OCI-LY1 (cell line): ENCODE results near the gene TBCD.

Experiments
- H2AFZ ChIP-seq: fragments of 200-600 bp; sonication (generic), shearing (Covaris generic); 2 replicates; pipeline ENCODE4 v1.6.0; 2014; ENCODE audit warnings: antibody characterized with exemption, mild to moderate bottlenecking, low read length
- H3F3A ChIP-seq: fragments of 200-600 bp; sonication (generic), shearing (Covaris generic); 2 replicates; pipeline ENCODE4 v1.6.0; 2014; ENCODE audit warnings: mild to moderate bottlenecking, antibody characterized with exemption, low read length, moderate library complexity; ENCODE audit not compliant: insufficient read depth
- H3K27ac ChIP-seq: fragments of 200-600 bp; sonication (generic); 2 replicates; pipeline ENCODE4 v1.5.1; 2014; ENCODE audit warnings: low read length, mixed run types, mild to moderate bottlenecking, low read depth; ENCODE audit not compliant: poor library complexity, severe bottlenecking
- H3K27me3 ChIP-seq: fragments of 200-600 bp; sonication (generic); 2 replicates; pipeline ENCODE4 v1.6.0; 2014; ENCODE audit warnings: antibody characterized with exemption, mild to moderate bottlenecking, low read length, moderate library complexity; ENCODE audit not compliant: insufficient read depth
- H3K36me3 ChIP-seq: fragments of 200-600 bp; sonication (generic); 2 replicates; pipeline ENCODE4 v1.6.1; 2014; ENCODE audit warnings: mild to moderate bottlenecking, antibody characterized with exemption, low read length, moderate library complexity, mixed read lengths; ENCODE audit not compliant: insufficient read depth
- H3K4me1 ChIP-seq: fragments of 200-600 bp; sonication (generic); 2 replicates; pipeline ENCODE4 v1.5.1; 2014; ENCODE audit warnings: mild to moderate bottlenecking, low read length, moderate library complexity; ENCODE audit not compliant: insufficient read depth, severe bottlenecking
- H3K4me2 ChIP-seq: fragments of 200-600 bp; sonication (generic), shearing (Covaris generic); 2 replicates; pipeline ENCODE4 v1.6.1; 2014; ENCODE audit warnings: low read length
- H3K4me3 ChIP-seq: fragments of 200-600 bp; sonication (generic); 2 replicates; pipeline ENCODE4 v1.5.1; 2014; ENCODE audit warnings: low read length, low read depth, mild to moderate bottlenecking, mixed read lengths; ENCODE audit not compliant: poor library complexity, severe bottlenecking
- H3K79me2 ChIP-seq: fragments of 200-600 bp; shearing (Covaris generic); 2 replicates; pipeline ENCODE4 v1.6.1; 2016; ENCODE audit warnings: mixed run types, low read length, mixed read lengths; ENCODE audit not compliant: insufficient read depth
- H3K9ac ChIP-seq: fragments of 200-600 bp; sonication (generic), shearing (Covaris generic); 2 replicates; pipeline ENCODE4 v1.6.1; 2014; ENCODE audit warnings: mild to moderate bottlenecking, low read length, mixed read lengths
- H3K9me2 ChIP-seq: fragments of 200-600 bp; sonication (generic), shearing (Covaris generic); 2 replicates; pipeline ENCODE4 v1.6.1; 2014; ENCODE audit warnings: low read depth, mild to moderate bottlenecking, low read length, mixed read lengths
- H3K9me3 ChIP-seq: fragments of 200-600 bp; shearing (Covaris generic); 2 replicates; pipeline ENCODE4 v1.6.1; 2014; ENCODE audit warnings: low read length, mixed read lengths
- H4K20me1 ChIP-seq: fragments of 200-600 bp; sonication (generic), shearing (Covaris generic); 2 replicates; pipeline ENCODE4 v1.6.0; 2016; ENCODE audit warnings: mild to moderate bottlenecking, low read length; ENCODE audit not compliant: insufficient read depth
- EZH2 ChIP-seq: fragments of 200-600 bp; sonication (generic), shearing (Covaris generic); IDR thresholded peaks from 2 replicates; pipeline ENCODE4 v1.8.0; 2017; ENCODE audit warnings: borderline replicate concordance, mixed run types, mild to moderate bottlenecking, antibody characterized with exemption, low read length, moderate library complexity, mixed read lengths
- TF ChIP-seq, protein P1 (sequence below): fragments of 200-600 bp; sonication (generic), shearing (Covaris generic); IDR thresholded peaks from 2 replicates; pipeline ENCODE4 v1.5.1; 2017; ENCODE audit warnings: mild to moderate bottlenecking, antibody characterized with exemption, low read length, moderate library complexity, mixed read lengths

TBCD gene

DNA sequence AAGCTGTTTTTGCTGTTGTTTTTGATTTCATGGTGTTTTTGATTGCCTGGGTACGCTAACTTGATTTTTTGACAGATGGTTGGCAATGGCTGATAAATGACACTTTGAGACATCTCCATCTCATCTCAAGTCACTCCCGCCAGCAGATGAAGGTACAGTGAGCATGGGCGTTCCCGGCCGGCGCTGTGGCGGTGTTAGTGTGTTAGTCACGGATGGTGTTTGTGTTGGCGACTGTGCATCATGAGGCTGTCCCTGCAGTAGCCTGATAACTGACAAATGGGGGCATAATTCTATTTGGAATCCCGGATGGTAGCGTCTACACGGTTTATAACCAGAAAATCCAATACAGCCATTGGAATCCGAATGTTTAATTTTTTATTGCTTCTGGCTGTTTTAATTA lies 169.6 kb downstream of the TBCD start:
- H2AFZ ChIP-seq, result no peak overlapping the region
- H3K4me1 ChIP-seq, result peaks cover 8% of the 10 kb centered on the region
- no peaks in the 10 kb centered on the region for H3F3A ChIP-seq
- no peaks in the 10 kb centered on the region for H4K20me1 ChIP-seq
- no peaks in the 10 kb centered on the region for H3K27me3 ChIP-seq
- no peaks in the 10 kb centered on the region for H3K9me3 ChIP-seq
- no peaks in the 10 kb centered on the region for H3K9me2 ChIP-seq
- H3K79me2 ChIP-seq, result no peaks in the 10 kb centered on the region
- no peak overlapping the region for H3K4me3 ChIP-seq
- no peak overlapping the region for H3K9ac ChIP-seq
- H3K36me3 ChIP-seq, result peaks cover 25% of the 10 kb centered on the region; the same call in 1 of the 2 replicates
- H3K4me2 ChIP-seq, result no peak overlapping the region
- no peak for TF ChIP-seq EZH2
- TF ChIP-seq, protein P1, sequence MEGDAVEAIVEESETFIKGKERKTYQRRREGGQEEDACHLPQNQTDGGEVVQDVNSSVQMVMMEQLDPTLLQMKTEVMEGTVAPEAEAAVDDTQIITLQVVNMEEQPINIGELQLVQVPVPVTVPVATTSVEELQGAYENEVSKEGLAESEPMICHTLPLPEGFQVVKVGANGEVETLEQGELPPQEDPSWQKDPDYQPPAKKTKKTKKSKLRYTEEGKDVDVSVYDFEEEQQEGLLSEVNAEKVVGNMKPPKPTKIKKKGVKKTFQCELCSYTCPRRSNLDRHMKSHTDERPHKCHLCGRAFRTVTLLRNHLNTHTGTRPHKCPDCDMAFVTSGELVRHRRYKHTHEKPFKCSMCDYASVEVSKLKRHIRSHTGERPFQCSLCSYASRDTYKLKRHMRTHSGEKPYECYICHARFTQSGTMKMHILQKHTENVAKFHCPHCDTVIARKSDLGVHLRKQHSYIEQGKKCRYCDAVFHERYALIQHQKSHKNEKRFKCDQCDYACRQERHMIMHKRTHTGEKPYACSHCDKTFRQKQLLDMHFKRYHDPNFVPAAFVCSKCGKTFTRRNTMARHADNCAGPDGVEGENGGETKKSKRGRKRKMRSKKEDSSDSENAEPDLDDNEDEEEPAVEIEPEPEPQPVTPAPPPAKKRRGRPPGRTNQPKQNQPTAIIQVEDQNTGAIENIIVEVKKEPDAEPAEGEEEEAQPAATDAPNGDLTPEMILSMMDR, result no peak
- H3K27ac ChIP-seq, result no peak overlapping the region

DNA sequence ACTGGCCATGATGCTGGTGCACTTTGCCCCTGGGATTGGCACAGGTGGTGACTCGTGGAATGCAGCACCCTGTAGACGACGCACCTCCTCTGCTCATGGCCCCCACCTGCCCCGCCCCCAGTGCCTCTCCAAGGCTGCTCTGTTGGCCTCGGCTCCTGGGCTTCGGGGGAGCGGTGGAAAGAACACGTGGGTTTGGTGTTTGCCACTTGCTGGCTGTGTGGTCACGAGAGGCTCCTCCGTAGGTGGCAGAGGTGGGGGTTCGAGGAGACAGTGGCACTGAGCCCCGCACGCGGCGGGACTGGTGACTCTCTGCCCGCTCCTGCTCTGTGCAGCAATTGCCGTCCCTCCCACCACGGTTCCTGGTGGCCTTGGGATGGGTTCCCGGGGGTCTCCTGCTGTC lies 170.8 kb downstream of the TBCD start:
- Histone ChIP-seq H3K9me3 (no peaks in the 10 kb centered on the region), H3K79me2 (no peaks in the 10 kb centered on the region), H2AFZ (no peak overlapping the region), H3K27ac (no peak overlapping the region), H3K27me3 (no peaks in the 10 kb centered on the region), H3K4me1 (peaks cover 3% of the 10 kb centered on the region), H3K4me3 (no peak overlapping the region), H3K4me2 (no peak overlapping the region), H3K36me3 (peaks cover 37% of the 10 kb centered on the region; the same call in 1 of the 2 replicates), H3F3A (no peaks in the 10 kb centered on the region), H3K9me2 (no peaks in the 10 kb centered on the region), H4K20me1 (no peaks in the 10 kb centered on the region), H3K9ac (no peak overlapping the region)
- TF ChIP-seq, protein P1, result no peak
- TF ChIP-seq EZH2, result no peak

DNA sequence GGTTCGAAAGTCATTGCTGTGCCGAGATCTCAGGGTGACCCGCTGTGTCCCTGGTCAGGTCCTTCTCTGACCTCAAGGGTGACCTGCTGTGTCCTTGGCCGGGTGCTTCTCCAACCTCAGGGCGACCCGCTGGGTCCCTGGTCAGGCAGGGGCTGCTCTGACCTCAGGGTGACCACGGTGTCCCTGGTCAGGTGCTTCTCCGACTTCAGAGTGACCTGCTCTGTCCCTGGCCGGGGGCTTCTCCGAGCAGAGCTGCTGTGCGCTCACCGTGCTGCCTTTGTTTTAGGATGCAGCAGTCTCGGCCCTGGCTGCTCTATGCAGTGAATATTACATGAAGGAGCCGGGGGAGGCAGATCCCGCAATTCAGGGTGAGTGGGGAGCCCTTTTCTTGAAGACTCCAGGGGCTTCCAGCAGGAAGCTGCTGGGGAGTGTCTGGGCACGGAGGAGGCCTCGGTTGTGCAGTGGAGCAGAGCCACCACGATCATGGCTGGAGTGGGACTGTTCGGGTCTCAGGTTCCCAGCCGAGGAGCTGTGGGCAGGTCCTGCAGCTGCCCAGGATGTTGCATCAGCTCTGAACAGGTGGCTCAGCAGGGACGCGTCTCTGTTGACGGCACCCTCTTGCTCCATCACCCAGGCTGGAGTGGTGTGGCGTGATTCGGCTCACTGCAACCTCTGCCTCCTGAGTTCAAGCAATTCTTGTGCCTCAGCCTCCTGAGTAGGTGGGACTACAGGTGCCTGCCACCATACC lies 171.7 kb downstream of the TBCD start:
- no peak overlapping the region for H3K4me3 ChIP-seq
- H3K27me3 ChIP-seq, result no peaks in the 10 kb centered on the region
- no peak overlapping the region for H2AFZ ChIP-seq
- no peak overlapping the region for H3K9ac ChIP-seq
- no peaks in the 10 kb centered on the region for H3K79me2 ChIP-seq
- H3K4me2 ChIP-seq, result no peak overlapping the region
- no peaks in the 10 kb centered on the region for H3F3A ChIP-seq
- H3K4me1 ChIP-seq, result no peaks in the 10 kb centered on the region
- H3K27ac ChIP-seq, result no peak overlapping the region
- TF ChIP-seq, protein P1, result no peak
- TF ChIP-seq EZH2, result no peak
- no peaks in the 10 kb centered on the region for H4K20me1 ChIP-seq
- H3K36me3 ChIP-seq, result peaks cover 38% of the 10 kb centered on the region; the same call in 1 of the 2 replicates
- no peaks in the 10 kb centered on the region for H3K9me3 ChIP-seq
- H3K9me2 ChIP-seq, result no peaks in the 10 kb centered on the region
